K562 (cell line): ENCODE data around the gene ILF3. TPM values are rescaled to one million over a fixed set of nuclear protein-coding genes. Genes with fewer than 3 reads are reported as not detected.

Experiments used
- BMI1 ChIP-seq: fragments of 150-350 bp; IDR thresholded peaks from 2 replicates; pipeline ENCODE4 v1.6.1; 2014; ENCODE audit warnings: low read length
- CHD4 ChIP-seq: fragments of 200-600 bp; sonication (generic); IDR thresholded peaks from 3 replicates; pipeline ENCODE4 v1.6.1; 2012; ENCODE audit warnings: low read depth, mild to moderate bottlenecking, mixed read lengths, low read length, inconsistent platforms; ENCODE audit not compliant: insufficient read depth, insufficient replicate concordance, poor library complexity, severe bottlenecking
- KDM5B ChIP-seq: fragments of 200-600 bp; sonication (generic); IDR thresholded peaks from 2 replicates; pipeline ENCODE4 v1.6.1; 2012; ENCODE audit warnings: low read depth, mild to moderate bottlenecking, moderate library complexity, low read length, control low read depth, inconsistent platforms; ENCODE audit not compliant: insufficient replicate concordance
- MYC ChIP-seq, 2 experiments: fragments of 250-450 bp in 1 of 2; sonication (Bioruptor Pico) in 1 of 2; IDR thresholded peaks; 2 replicates each; pipeline versions ENCODE4 v1.5.1 to v1.6.1; 2012 to 2021; ENCODE audit warnings: low read depth in 2 of 2, borderline replicate concordance in 1 of 2, improper control_type of control experiment in 1 of 2, low read length in 1 of 2, mild to moderate bottlenecking in 1 of 2, moderate library complexity in 1 of 2
- PML ChIP-seq: IDR thresholded peaks from 2 replicates; pipeline ENCODE4 v1.6.1; 2012; ENCODE audit warnings: low read length, inconsistent platforms
- RBM34 ChIP-seq: fragments of 200-400 bp; formaldehyde crosslinking; IDR thresholded peaks from 2 replicates; pipeline ENCODE4 v1.6.1; 2018; ENCODE audit warnings: low read length, borderline replicate concordance; ENCODE audit not compliant: insufficient read depth
- SETDB1 ChIP-seq: IDR thresholded peaks from one replicate; pipeline ENCODE4 v1.6.1; 2012; ENCODE audit warnings: low read length, control low read depth, inconsistent platforms
- SIN3B ChIP-seq: fragments of 450-650 bp; IDR thresholded peaks from 2 replicates; pipeline ENCODE4 v1.6.1; 2017; ENCODE audit warnings: low read depth, mild to moderate bottlenecking, moderate library complexity
- STAG1 ChIP-seq: sonication (generic); formaldehyde crosslinking; IDR thresholded peaks from 2 replicates; pipeline ENCODE4 v1.5.0; 2020; ENCODE audit warnings: missing genetic modification reagents, borderline replicate concordance
- ZBTB7A ChIP-seq: IDR thresholded peaks from 2 replicates; pipeline ENCODE4 v1.6.1; 2011; ENCODE audit warnings: low read depth, mild to moderate bottlenecking, low read length, moderate library complexity, borderline replicate concordance; ENCODE audit not compliant: control insufficient read depth
- ZKSCAN1 ChIP-seq: fragments of 150-350 bp; IDR thresholded peaks from 2 replicates; pipeline ENCODE4 v1.6.1; 2016; ENCODE audit warnings: low read depth, low read length
- ZNF24 ChIP-seq: fragments of 450-650 bp; IDR thresholded peaks from 2 replicates; pipeline ENCODE4 v1.6.1; 2016
- ZNF57 ChIP-seq: fragments of 450-650 bp; formaldehyde crosslinking; IDR thresholded peaks from 2 replicates; pipeline ENCODE4 v1.4.0; 2020; ENCODE audit warnings: mild to moderate bottlenecking, moderate library complexity
- ZNF830 ChIP-seq: fragments of 250-450 bp; sonication (Bioruptor Pico); IDR thresholded peaks from 2 replicates; pipeline ENCODE4 v1.5.0; 2021; ENCODE audit warnings: mild to moderate bottlenecking
- polyA plus RNA-seq, 8 experiments: library from polyadenylated mRNA; depleted of rRNA in 4 of 8; stranded (reverse) in 5 of 8; unstranded in 3 of 8; fragments of >200 nt; fragmentation: Nextera tagmentation in 2 of 8; fragmentation: Illumina TruSeq in 1 of 8; extraction: Ambion mirVana in 2 of 8; extraction: Trizol in 1 of 8; gene quantifications; 2 replicates each; pipeline versions ENCODE4 v1.2.1 to v1.2.3, GENCODE V29; 2011 to 2014; ENCODE audit warnings: inconsistent platforms in 1 of 8, missing spikeins in 1 of 8
- total RNA-seq, 7 experiments: library from RNA; depleted of rRNA in 6 of 7; stranded (reverse); fragments of >200 nt in 6 of 7; fragmentation: Illumina TruSeq in 2 of 7; extraction: Trizol in 2 of 7; gene quantifications; 2 replicates each; pipeline versions ENCODE4 v1.2.1 to v1.2.3, GENCODE V29; 2011 to 2021; ENCODE audit warnings: low replicate concordance in 1 of 7
- TF ChIP-seq, protein P1 (sequence below): sonication (generic); formaldehyde crosslinking; IDR thresholded peaks from 2 replicates; pipeline ENCODE4 v1.9.0; 2022; ENCODE audit warnings: mild to moderate bottlenecking, missing genetic modification reagents
- TF ChIP-seq, protein P2 (sequence below), 2 experiments: fragments of 250-450 bp in 1 of 2; fragments of 450-650 bp in 1 of 2; sonication (Bioruptor Pico) in 1 of 2; IDR thresholded peaks; 2 replicates each; pipeline versions ENCODE4 v1.6.1 to v1.8.0; 2016 to 2021; ENCODE audit warnings: mild to moderate bottlenecking in 2 of 2, moderate library complexity in 2 of 2, missing compliant biosample characterization in 1 of 2, missing genetic modification characterization in 1 of 2
- TF ChIP-seq, protein P3 (sequence below), 3 experiments: IDR thresholded peaks in 2 of 3; conservative IDR thresholded peaks in 1 of 3; 2 replicates each; pipeline ENCODE4 v1.5.1; 2011 to 2012; ENCODE audit warnings: low read length in 3 of 3, mild to moderate bottlenecking in 3 of 3, control low read depth in 2 of 3, improper control_type of control experiment in 1 of 3, inconsistent platforms in 1 of 3, low read depth in 1 of 3, mixed read lengths in 1 of 3, moderate library complexity in 1 of 3; ENCODE audit not compliant: insufficient read depth in 2 of 3
- TF ChIP-seq, protein P4 (sequence below): fragments of 250-450 bp; sonication (Bioruptor Pico); IDR thresholded peaks from 2 replicates; pipeline ENCODE4 v1.6.1; 2021; ENCODE audit warnings: mild to moderate bottlenecking
- TF ChIP-seq, protein P5 (sequence below): fragments of 450-650 bp; IDR thresholded peaks from 2 replicates; pipeline ENCODE4 v1.6.1; 2016; ENCODE audit warnings: missing biosample characterization, missing genetic modification characterization
- TF ChIP-seq, protein P6 (sequence below): sonication (generic); formaldehyde crosslinking; IDR thresholded peaks from 2 replicates; pipeline ENCODE4 v1.8.1; 2023; ENCODE audit warnings: mild to moderate bottlenecking, missing genetic modification reagents

The ILF3 gene
- total and polyA plus RNA-seq, 9 of the 15 experiments (the other 6 are each of a cell fraction or from before 2014, with no cell fraction given), result 26.0 to 453 (median 175) TPM

DNA sequence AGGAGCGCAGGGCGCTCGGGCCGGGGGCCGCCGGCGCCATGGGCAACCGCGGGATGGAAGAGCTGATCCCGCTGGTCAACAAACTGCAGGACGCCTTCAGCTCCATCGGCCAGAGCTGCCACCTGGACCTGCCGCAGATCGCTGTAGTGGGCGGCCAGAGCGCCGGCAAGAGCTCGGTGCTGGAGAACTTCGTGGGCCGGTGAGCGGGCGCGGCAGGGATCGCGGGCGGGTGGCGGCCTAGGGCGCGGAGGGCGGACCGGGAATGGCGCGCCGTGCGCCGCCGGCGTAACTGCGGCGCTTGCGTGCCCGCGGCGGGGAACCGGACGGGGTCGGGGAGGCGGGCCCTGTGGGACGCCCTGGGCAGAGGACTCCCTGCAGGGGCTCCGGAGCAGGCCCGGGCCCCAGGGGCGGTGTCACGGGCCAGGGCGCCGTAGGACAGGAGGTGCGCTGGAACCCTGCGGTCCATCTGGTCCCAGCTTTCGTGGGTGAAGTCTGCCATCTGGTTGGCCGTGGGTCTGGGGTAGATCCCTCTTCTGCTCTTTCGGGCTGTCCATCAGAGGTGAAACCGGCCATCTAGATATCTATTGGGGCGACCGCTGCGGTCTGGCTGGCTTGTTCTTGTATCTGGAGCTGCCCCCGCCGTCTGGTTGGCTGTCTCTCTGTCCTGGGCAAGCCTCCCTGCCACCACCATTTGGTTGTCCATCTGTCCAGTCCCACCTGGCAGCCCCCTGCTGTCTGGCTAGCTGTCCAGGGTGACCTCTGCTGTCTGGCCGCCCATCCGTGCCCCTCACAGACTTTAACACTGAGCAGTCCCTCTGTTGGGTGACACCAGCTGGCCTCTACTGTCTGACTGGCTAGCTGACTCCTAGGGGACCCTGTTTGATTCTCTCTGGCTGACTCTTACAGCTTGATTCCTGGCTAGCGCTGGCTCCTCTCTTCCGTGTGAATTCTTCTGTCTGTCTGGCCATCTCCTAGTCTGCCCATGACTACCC, 64.4 kb downstream of the ILF3 start (continued):
- TF ChIP-seq ZBTB7A (0 out of 2 replicates have a peak, but pooled peaks have one; percentile 37), ZNF57 (no peak), SETDB1 (no peak), BMI1 (no peak), ZNF830 (CRISPR knock-in tag) (no peak), STAG1 (CRISPR knock-in tag) (peak; percentile 56; the same call in 1 of the 2 replicates), KDM5B (peak; percentile 70), RBM34 (no peak), MYC (IDR thresholded peaks at IDR 0.05; ENCODE audit: low read depth, low read length) (no peak), MYC (CRISPR knock-in tag; IDR thresholded peaks at IDR 0.05; ENCODE audit: borderline replicate concordance, low read depth) (peak; percentile 42; the same call in 1 of the 2 replicates), CHD4 (no peak), PML (no peak), ZKSCAN1 (no peak), SIN3B (peak; percentile 60; the same call in 1 of the 2 replicates), ZNF24 (peak; percentile 99)
- TF ChIP-seq, protein P1, sequence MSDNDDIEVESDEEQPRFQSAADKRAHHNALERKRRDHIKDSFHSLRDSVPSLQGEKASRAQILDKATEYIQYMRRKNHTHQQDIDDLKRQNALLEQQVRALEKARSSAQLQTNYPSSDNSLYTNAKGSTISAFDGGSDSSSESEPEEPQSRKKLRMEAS (CRISPR knock-in tag), result peak; percentile 10; the same call in 1 of the 2 replicates
- TF ChIP-seq, protein P2, sequence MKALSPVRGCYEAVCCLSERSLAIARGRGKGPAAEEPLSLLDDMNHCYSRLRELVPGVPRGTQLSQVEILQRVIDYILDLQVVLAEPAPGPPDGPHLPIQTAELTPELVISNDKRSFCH (CRISPR knock-in tag; IDR thresholded peaks at IDR 0.05), result no peak
- TF ChIP-seq, protein P2 (tag; IDR thresholded peaks at IDR 0.05), result 0 out of 2 replicates have a peak, but pooled peaks have one; percentile 37
- TF ChIP-seq, protein P3, sequence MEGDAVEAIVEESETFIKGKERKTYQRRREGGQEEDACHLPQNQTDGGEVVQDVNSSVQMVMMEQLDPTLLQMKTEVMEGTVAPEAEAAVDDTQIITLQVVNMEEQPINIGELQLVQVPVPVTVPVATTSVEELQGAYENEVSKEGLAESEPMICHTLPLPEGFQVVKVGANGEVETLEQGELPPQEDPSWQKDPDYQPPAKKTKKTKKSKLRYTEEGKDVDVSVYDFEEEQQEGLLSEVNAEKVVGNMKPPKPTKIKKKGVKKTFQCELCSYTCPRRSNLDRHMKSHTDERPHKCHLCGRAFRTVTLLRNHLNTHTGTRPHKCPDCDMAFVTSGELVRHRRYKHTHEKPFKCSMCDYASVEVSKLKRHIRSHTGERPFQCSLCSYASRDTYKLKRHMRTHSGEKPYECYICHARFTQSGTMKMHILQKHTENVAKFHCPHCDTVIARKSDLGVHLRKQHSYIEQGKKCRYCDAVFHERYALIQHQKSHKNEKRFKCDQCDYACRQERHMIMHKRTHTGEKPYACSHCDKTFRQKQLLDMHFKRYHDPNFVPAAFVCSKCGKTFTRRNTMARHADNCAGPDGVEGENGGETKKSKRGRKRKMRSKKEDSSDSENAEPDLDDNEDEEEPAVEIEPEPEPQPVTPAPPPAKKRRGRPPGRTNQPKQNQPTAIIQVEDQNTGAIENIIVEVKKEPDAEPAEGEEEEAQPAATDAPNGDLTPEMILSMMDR (IDR thresholded peaks at IDR 0.05 in 2 of 3, conservative IDR thresholded peaks at IDR 0.05 in 1 of 3; ENCODE audit: insufficient read depth in 2 of 3, low read depth in 1 of 3, low read length in 3 of 3), result no peak
- TF ChIP-seq, protein P4, sequence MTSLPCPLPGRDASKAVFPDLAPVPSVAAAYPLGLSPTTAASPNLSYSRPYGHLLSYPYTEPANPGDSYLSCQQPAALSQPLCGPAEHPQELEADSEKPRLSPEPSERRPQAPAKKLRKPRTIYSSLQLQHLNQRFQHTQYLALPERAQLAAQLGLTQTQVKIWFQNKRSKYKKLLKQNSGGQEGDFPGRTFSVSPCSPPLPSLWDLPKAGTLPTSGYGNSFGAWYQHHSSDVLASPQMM (CRISPR knock-in tag), result no peak
- TF ChIP-seq, protein P5, sequence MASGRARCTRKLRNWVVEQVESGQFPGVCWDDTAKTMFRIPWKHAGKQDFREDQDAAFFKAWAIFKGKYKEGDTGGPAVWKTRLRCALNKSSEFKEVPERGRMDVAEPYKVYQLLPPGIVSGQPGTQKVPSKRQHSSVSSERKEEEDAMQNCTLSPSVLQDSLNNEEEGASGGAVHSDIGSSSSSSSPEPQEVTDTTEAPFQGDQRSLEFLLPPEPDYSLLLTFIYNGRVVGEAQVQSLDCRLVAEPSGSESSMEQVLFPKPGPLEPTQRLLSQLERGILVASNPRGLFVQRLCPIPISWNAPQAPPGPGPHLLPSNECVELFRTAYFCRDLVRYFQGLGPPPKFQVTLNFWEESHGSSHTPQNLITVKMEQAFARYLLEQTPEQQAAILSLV (tag), result no peak
- TF ChIP-seq, protein P6, sequence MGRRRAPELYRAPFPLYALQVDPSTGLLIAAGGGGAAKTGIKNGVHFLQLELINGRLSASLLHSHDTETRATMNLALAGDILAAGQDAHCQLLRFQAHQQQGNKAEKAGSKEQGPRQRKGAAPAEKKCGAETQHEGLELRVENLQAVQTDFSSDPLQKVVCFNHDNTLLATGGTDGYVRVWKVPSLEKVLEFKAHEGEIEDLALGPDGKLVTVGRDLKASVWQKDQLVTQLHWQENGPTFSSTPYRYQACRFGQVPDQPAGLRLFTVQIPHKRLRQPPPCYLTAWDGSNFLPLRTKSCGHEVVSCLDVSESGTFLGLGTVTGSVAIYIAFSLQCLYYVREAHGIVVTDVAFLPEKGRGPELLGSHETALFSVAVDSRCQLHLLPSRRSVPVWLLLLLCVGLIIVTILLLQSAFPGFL (CRISPR knock-in tag), result 0 out of 2 replicates have a peak, but pooled peaks have one; percentile 29
